Superior temporal gyrus (tissue), 1 donor: ENCODE data around the gene EIF4G3.
A peak's percentile ranks its signal among the peaks of the same experiment; 100 is the strongest.
"Not testable (repeated sequence)": the region's sequence is repeated elsewhere in the genome, so short reads cannot be mapped to it uniquely, and the experiment has no call there.

Experiments
- DNase-seq: peaks from one replicate; pipeline ENCODE4 v3.0.0-alpha.2; 2016; ENCODE audit errors: extremely low spot score

Gene EIF4G3

DNA sequence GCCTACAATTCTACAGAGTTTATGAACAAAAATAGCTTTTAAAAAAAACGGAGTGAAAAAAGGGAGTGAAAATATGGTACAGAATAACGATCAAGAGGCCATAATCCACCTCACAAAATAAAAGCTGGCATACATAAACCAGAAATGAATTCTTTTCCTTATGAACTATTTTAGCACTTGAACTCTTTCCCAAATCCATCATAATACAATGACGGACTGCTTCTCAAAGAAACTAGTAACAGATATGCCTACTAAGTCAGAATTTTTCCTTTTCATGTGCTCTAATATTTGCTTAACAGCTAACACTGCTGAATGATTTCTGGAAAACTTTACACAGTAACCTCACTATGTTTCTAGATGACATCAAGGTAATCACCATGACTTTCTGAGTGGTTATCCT lies 144.0 kb downstream of the EIF4G3 start:
- no peak for DNase-seq

DNA sequence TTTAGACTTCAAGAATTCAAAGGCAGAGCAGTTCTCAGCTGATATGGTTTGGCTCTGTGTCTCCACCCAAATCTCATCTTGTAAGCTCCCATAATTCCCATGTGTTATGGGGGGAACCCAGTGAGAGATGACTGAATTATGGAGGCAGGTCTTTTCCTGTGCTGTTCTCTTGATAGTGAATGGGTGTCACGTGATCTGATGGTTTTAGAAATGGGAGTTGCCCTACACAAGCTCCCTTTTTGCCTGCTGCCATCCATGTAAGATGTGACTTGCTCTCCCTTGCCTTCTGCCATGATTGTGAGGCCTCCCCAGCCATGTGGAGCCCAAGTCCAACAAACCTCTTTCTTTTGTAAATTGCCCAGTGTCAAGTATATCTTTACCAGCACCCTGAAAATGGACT lies 146.5 kb downstream of the EIF4G3 start:
- DNase-seq = no peak

DNA sequence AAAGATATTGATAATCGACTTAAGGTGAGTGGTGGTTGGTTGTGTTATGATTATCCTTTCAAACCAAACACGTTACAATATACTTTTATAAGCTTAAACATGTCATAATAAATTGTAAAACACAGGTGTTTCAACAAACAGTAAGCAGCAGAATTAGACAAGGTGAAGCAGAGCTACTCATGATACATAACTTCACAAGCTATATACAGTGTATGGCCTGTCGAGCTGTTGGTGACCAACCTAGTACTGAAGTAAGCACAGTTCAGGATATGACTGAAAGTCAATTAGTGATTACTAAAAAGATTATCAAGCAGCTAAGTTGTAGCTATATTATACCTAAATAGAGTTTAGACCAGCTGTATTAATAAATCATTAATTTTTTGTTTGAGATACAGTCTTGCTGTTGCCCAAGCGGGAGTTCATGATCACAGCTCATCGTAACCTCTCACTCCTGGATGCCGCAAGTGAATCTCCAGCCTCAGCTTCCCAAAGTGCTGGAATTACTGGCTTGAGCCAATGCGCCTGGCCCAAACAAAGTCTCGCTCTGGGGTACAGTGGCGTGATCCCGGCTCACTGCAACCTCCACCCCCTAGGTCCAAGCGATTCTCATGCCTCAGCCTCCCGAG lies 148.1 kb downstream of the EIF4G3 start:
- no peak for DNase-seq

DNA sequence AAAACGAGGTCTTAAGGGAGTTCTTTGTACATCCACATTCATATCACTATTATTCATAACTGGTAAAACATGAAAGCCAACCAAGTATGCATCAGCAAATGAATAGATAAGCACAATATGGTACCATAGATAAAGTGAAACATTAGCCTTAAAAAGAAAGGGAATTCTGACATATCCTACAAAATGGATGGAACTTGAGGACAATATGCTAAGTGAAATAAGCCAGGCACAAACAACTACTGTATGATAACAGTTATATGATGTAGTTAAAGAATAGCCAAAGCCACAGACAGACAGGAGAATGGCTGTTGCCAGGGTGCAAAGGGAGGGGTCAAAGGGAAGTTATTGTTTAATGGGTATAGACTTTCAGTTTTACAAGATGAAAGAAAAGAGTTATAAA lies 148.9 kb downstream of the EIF4G3 start:
- no peak for DNase-seq

DNA sequence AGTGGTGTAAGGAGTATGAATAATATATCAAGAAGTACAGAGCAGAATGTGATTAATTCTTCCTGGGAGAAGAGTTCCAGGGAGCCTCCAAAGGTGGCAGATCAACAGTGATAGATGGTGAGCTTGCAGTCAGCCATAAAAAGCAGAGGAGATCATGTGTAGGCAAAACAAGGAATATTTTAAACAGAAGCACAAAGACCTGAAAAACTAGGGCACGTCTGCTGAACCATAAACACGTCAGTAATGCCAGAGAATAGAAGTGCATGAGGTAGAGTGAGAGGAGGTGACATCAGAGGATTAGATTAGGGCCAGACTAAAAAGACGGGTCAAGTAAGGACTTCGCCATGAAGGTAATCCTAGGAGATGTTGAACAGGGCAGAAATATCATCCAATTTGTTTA lies 151.8 kb downstream of the EIF4G3 start:
- DNase-seq = no peak

DNA sequence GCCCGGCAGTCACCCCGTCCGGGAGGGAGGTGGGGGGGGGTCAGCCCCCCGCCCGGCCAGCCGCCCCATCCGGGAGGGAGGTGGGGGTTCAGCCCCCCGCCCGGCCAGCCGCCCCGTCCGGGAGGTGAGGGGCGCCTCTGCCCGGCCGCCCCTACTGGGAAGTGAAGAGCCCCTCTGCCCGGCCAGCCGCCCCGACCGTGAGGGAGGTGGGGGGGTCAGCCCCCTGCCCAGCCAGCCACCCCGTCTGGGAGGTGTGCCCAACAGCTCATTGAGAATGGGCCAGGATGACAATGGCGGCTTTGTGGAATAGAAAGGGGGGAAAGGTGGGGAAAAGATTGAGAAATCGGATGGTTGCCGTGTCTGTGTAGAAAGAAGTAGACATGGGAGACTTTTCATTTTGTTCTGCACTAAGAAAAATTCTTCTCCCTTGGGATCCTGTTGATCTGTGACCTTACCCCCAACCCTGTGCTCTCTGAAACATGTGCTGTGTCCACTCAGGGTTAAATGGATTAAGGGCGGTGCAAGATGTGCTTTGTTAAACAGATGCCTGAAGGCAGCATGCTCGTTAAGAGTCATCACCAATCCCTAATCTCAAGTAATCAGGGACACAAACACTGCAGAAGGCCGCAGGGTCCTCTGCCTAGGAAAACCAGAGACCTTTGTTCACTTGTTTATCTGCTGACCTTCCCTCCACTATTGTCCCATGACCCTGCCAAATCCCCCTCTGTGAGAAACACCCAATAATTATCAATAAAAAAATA lies 152.4 kb downstream of the EIF4G3 start:
- DNase-seq = not testable (repeated sequence)

DNA sequence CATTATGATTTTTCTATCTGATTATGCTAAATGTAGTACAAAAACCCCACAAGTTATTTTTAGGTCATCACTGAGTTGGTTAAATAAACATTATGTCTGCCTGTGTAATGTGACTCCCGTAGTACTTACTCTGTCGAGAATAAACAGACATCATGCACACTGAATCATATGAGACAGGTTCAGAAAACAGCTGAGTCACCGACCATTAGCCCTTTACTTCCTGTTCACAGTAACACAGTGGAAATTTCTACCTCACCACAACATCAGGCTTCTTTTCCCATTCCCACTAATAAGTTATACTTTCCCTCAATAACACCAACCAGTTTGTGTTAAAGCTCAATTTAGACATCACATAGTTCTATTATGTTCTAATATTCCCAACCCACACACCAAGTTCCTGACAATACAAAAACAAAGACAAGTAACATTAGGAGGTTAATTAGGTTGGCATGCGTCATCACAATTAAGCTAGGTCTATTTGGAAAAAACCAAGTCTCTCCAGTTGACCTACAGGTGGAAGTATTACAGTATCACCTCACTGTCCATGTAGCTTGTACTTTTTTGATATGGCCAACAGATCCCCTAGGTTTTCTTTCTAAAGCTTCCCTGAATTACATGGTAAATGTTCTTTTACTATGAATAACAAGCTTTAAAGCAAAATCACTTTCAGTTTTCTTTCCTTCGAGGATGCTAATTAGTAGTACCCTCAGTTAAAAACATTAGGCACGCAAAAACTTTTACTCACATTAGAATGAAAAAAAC lies 154.2 kb downstream of the EIF4G3 start:
- DNase-seq = peak; percentile 76

DNA sequence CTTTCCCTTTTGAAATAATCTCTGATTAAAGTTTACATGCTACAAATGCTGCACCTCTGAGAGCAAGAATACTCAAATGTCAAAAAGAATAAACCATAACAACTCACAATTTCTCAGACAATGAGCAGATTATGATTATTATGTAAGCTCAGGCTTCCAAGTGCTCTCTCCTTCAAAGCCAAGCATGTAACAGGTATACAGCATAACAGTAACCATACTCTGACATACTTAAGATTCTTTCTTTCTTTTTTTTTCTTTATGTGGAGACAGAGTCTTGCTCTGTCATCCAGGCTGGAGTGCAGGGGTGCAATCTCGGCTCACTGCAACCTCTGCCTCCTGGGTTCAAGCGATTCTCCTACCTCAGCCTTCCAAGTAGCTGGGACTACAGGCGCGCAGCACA lies 155.4 kb downstream of the EIF4G3 start:
- no peak for DNase-seq

DNA sequence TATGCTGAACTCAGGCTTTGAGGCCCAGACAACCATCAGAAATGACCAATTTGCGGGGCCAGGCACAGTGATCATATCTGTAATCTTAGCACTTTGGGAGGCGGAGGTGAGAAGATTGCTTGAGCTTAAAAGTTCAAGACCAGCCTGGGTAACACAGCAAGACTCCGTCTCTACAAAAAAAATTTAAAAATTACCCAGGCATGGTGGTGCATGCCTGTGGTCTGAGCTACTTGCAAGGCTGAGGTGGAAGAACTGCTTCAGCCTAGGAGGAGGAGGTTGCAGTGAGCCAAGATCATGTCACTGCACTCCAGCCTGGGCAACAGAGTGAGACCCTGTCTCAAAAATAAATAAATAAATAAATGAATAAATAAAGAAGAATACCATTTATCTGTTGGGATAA lies 156.5 kb downstream of the EIF4G3 start:
- no peak for DNase-seq

DNA sequence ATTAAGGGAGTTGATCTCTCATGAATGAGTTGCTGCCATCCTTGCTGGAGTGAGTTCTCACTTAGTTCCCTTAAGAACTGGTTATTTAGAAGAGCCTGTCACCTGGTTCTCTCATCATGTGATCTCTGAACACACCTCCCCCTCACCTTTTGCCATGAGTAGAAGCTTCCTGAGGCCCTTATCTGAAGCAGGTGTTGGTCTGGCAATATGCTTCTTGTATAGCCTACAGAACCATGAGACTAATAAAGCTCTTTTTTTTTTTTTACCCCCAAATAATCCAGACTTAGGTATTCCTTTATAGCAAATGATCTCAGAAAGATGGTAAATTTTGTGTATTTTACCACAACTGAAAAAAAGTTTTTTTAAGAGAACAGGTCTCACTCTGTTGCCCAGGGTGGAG lies 158.0 kb downstream of the EIF4G3 start:
- no peak for DNase-seq

DNA sequence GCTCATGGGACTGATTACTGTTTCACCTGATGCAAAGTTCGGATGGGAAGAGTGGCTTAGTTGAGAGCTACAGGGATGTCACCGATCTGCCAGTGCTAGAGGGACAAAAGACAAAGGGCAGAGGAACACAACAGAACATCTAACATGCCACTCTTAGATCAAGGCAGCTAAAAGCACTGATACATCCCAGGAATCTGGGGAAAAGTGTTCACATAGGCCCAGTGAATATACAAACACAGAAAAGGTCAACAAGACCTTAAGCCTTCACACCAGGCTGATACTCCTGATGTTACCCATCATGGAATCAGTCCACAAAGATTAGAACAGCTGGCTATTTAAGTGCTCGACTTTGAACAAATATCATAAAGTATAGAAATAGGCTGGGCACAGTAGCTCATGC lies 163.2 kb downstream of the EIF4G3 start:
- no peak for DNase-seq

DNA sequence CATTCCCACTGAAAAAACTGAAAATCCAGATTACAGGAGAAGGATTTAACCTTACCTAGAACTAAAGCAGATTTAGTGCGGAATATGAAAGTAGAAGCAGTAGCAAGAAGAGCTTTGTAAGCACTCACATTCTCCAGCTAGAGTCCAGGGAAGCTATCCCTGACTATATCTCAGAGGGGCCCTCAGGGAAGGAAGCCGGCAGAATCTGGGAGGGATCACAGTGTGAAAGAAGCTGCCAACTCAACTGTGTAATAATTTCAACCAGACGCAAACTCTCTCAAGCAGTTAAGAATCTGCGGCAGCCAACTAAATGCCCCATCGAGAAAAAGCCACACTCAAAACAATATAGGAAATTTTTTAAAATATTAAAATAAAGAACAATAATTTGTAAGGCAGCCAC lies 163.8 kb downstream of the EIF4G3 start:
- DNase-seq = no peak

DNA sequence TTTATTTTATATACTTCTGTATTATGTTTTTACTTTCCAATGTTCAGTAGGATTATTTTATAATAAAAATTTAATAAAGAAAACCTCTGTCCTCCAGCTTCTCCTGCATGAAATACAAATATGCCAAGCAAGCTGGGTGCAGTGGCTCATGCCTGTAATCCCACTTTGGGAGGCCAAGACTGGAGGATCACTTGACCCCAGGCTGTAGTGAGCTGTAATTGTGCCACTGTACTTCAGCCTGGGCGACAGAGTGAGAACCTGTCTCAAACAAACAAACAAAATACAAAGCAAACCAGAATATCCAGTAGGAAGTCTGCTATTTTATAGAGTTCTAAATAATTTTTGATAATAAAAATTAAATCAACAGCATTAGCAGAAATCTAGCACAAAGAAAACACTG lies 168.8 kb downstream of the EIF4G3 start:
- DNase-seq = no peak

DNA sequence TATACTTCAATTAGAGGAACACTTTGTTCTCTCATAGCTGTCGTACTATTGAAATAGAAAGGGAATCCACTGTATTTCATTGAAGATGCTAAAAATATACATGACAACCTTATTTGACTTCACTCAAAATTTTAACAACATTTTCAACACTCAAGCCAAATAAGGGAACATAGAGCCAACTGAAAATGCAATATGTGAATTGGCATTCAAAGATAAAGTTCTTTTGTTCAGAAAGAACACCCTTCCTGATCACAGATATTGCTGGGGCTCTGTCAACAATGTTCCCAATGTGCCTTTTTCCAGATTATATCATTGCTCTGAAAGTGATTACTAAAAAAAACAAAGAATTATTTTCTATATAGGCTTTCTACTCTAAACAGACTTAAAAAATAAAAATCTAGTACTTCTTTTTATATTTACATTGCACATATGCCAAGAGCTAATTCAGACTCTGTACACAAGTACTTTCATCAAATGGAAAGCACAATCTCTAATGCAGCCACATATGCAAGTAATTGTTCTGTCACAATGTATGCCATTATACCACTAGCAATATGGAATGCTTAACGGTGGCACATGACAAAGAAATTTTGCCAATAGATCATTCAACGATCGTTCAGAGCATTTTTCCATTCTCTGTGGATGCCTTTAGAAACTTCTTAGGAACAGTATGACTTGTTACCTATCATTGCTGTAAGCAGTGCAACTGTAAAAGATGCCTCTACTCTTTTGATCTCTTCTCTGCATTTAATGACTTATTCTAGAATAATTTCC lies 171.0 kb downstream of the EIF4G3 start:
- DNase-seq = no peak

DNA sequence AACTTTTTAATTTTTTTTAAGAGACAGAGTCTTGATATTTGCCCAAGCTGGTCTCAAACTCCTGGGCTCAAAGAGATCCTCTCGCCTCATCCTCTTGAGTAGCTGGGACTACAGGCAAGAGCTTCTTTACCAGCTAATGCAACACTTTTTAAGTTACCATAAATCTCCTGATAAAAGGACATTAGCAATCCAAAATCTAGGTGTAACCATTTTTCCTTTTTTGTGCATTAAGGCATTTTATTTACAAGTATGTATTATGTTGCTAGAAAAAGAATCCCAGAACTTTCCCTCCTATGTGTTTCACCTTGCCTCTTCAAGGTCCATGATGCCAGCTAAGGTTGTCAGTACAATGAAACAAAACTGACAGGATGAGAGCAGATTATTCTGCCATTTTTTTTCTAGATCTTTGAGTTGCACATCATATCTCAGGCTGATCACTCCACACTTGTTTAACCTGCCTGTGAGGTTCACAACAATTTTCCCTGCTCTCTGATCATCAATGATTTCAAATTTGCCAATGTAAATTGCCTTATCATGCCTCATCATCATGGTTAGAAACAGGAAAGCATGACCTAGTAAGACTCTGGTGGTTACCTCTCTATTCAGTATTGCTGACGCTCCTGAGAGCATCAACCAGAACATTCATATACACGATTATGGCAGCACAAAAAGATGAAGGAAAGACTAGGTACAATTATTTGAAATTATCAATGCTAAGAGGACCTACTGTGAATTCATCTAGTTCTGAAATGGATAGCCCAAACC lies 173.2 kb downstream of the EIF4G3 start:
- DNase-seq = no peak

DNA sequence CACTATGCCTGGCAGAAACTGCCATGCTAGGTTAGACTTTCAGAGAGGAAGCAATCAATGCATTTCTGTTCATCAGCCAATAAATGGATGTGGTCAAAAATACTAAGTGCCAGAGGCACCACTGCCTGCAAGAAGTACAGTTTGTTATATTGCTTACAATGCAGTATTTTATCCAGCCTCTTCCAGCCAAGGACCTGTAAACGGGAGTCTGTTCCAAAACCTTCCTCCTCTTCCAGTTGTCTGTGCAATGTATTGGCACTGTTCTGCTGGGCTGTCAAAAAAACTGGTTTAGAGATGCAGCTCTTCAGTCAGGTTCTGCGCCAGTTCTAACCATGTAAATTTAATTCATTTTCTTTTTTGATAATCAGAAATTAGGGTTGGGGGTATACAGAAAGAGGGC lies 175.7 kb downstream of the EIF4G3 start:
- peak; percentile 15 for DNase-seq

DNA sequence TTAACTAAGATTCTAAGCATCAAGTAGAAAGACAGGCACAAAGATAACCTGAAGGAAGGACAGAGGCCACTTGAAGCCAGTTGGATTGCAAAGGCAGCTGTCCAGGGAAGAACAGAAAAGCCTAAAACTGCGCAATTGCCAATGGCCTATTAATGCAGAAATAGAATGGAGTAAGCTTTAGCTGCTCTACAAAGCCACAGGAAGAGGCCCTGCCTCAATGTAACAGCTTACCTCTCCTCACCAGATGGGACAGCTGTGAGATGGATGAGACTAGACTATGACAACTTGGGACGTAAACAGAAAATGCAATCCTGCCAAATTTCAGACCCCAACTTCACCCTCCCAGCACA lies 176.5 kb downstream of the EIF4G3 start:
- DNase-seq = peak; percentile 14

DNA sequence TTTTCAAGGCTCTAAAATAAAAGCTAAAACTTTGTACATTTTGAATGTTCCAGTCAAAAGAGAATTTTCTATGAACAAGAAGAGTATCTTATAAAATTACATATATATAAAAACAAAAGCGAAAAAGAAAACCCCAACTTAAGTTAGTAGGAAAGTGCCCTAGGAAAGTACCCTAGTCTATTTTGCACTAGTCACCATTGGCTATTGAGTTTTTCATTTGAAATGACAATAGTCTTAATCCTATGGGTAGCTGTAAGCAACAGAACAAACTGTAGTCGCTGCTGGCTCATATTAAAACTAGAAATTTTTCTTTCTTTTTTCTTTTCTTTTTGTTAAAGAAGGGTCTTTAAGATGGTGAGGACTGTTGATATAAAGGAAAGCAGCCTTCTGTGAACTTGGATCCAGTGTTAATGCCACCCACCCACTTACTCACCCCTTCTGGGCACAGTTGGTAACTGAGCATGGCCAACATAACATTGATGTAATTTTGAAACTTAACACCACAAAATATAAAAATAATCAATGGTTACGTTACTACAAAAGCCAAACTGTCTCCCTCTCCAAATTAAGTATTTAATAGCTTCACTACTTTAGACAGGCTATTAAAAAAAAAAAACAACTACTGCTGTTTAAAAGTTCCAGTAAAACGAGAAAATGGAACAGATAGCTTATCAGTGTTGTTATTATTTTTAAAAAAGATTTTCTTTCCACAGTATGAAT lies 177.0 kb downstream of the EIF4G3 start:
- DNase-seq = no peak

DNA sequence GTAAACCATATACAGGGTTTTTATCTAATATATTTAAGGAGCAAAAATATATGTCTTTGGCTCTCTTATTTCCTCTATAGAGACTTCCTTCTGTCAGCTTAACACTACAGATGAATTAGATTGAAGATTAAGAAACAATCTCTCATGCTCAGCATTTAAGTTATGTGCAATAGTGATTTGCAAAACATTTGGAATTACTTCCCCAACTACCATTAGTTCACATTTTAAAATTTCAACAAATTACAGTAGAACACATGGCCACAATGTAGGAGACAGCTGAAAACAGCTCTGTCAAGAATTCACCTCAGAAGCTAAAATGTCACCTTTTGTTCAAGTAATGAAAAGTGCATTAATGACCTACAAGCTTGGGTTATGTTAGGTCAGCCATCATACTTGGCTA lies 177.9 kb downstream of the EIF4G3 start:
- no peak for DNase-seq

DNA sequence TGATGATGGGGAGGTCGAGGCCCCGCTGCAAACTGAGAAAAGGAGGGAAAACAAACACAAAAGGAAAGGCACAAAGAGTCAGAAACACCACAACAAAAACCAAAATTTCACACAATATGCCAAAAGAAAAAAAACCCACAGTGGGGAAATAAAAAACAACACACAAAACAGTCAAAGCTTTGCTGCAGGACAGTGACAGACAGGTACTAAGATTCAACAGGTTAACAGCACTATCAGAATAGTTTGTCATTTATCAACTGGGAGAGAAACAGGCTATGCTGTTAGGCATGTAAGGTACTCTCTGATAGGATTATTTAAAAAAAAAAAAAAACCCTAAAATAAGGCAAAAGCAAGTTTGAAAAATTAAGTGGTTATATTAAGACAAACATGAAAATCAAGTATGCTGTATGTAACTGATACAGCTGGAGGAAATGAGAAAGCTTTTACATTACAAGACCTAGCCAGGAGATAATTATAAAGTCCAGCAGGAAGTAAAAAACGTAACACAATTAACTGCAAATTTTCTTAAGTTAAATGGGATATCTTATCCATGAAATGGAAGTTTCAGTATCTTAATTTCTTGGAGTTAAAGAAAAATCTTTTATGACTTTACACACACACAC lies 179.0 kb downstream of the EIF4G3 start:
- DNase-seq = no peak
